HepG2 (cell line): ENCODE results near the gene C10orf67. TPM values are rescaled to one million over a fixed set of nuclear protein-coding genes. Genes with fewer than 3 reads are reported as not detected.

Experiments
- ARID2 ChIP-seq: sonication (generic); formaldehyde crosslinking; IDR thresholded peaks from 2 replicates; pipeline ENCODE4 v1.8.1; 2022; ENCODE audit warnings: mild to moderate bottlenecking, missing genetic modification reagents, borderline replicate concordance
- CCAR2 ChIP-seq: fragments of 200-400 bp; formaldehyde crosslinking; optimal IDR thresholded peaks from 2 replicates; pipeline ENCODE3; 2018; ENCODE audit warnings: low read depth, mild to moderate bottlenecking, low read length, moderate library complexity
- CERS6 ChIP-seq: sonication (generic); formaldehyde crosslinking; IDR thresholded peaks from 2 replicates; pipeline ENCODE4 v1.5.0; 2020; ENCODE audit warnings: missing genetic modification reagents
- FIP1L1 ChIP-seq: fragments of 200-400 bp; formaldehyde crosslinking; IDR thresholded peaks from 2 replicates; pipeline ENCODE4 v1.6.1; 2018; ENCODE audit warnings: low read depth, mild to moderate bottlenecking, low read length, moderate library complexity, borderline replicate concordance; ENCODE audit not compliant: insufficient read depth
- FOXA1 ChIP-seq, 2 experiments: fragments of 450-650 bp in 1 of 2; sonication (generic) in 1 of 2; formaldehyde crosslinking in 1 of 2; IDR thresholded peaks; 2 replicates each; pipeline versions ENCODE4 v1.4.0 to v1.6.1; 2016 to 2020; ENCODE audit warnings: missing genetic modification reagents in 1 of 2
- FOXJ3 ChIP-seq: sonication (generic); formaldehyde crosslinking; IDR thresholded peaks from 2 replicates; pipeline ENCODE4 v1.4.0; 2020; ENCODE audit warnings: missing genetic modification reagents, mild to moderate bottlenecking, borderline replicate concordance
- MAX ChIP-seq: IDR thresholded peaks from 2 replicates; pipeline ENCODE4 v1.6.1; 2012; ENCODE audit warnings: inconsistent platforms
- MAZ ChIP-seq, 2 experiments: sonication (generic) in 1 of 2; formaldehyde crosslinking in 1 of 2; IDR thresholded peaks; 2 replicates each; pipeline versions ENCODE4 v1.5.0 to v1.6.1; 2012 to 2020; ENCODE audit warnings: low read depth in 2 of 2, mild to moderate bottlenecking in 2 of 2, borderline replicate concordance in 1 of 2, improper control_type of control experiment in 1 of 2, low read length in 1 of 2, missing genetic modification reagents in 1 of 2, moderate library complexity in 1 of 2
- NFATC3 ChIP-seq: sonication (generic); formaldehyde crosslinking; IDR thresholded peaks from 2 replicates; pipeline ENCODE4 v1.5.1; 2020; ENCODE audit warnings: mild to moderate bottlenecking, missing genetic modification reagents
- PCBP2 ChIP-seq: fragments of 200-400 bp; formaldehyde crosslinking; optimal IDR thresholded peaks from 2 replicates; pipeline ENCODE3; 2018; ENCODE audit warnings: low read length, low read depth; ENCODE audit not compliant: poor library complexity, severe bottlenecking
- RBAK ChIP-seq: sonication (generic); formaldehyde crosslinking; IDR thresholded peaks from 2 replicates; pipeline ENCODE4 v1.5.1; 2020; ENCODE audit warnings: mild to moderate bottlenecking, missing genetic modification reagents
- RCOR2 ChIP-seq: IDR thresholded peaks from 2 replicates; pipeline ENCODE4 v1.6.1; 2016; ENCODE audit warnings: missing biosample characterization, missing genetic modification reagents
- SNRNP70 ChIP-seq: fragments of 200-400 bp; formaldehyde crosslinking; IDR thresholded peaks from 2 replicates; pipeline ENCODE4 v1.6.1; 2017; ENCODE audit warnings: mild to moderate bottlenecking, low read depth, low read length, moderate library complexity
- TFDP1 ChIP-seq: IDR thresholded peaks from 2 replicates; pipeline ENCODE4 v1.6.1; 2016; ENCODE audit warnings: missing compliant biosample characterization, missing genetic modification reagents, borderline replicate concordance
- ZBTB49 ChIP-seq: sonication (generic); formaldehyde crosslinking; IDR thresholded peaks from 2 replicates; pipeline ENCODE4 v1.4.0; 2020; ENCODE audit warnings: missing genetic modification reagents, borderline replicate concordance
- ZKSCAN8 ChIP-seq: IDR thresholded peaks from 2 replicates; pipeline ENCODE4 v1.6.1; 2016; ENCODE audit warnings: borderline replicate concordance, missing genetic modification reagents, missing compliant biosample characterization
- ZNF281 ChIP-seq: sonication (generic); formaldehyde crosslinking; IDR thresholded peaks from 2 replicates; pipeline ENCODE4 v1.4.0; 2020; ENCODE audit warnings: missing genetic modification reagents, borderline replicate concordance
- ZNF580 ChIP-seq: IDR thresholded peaks from 2 replicates; pipeline ENCODE4 v1.6.1; 2016; ENCODE audit warnings: low read depth, borderline replicate concordance
- ZNF644 ChIP-seq: IDR thresholded peaks from 2 replicates; pipeline ENCODE4 v1.6.1; 2016; ENCODE audit warnings: low read depth
- ZNF792 ChIP-seq: IDR thresholded peaks from 2 replicates; pipeline ENCODE4 v1.6.1; 2016
- ZNF878 ChIP-seq: sonication (generic); formaldehyde crosslinking; IDR thresholded peaks from 2 replicates; pipeline ENCODE4 v1.8.1; 2023; ENCODE audit warnings: mild to moderate bottlenecking, missing genetic modification reagents, moderate library complexity
- polyA plus RNA-seq, 8 experiments: library from polyadenylated mRNA; depleted of rRNA in 3 of 8; stranded (reverse) in 7 of 8; unstranded in 1 of 8; fragments of >200 nt; fragmentation: Illumina TruSeq in 4 of 8; extraction: Trizol in 4 of 8; gene quantifications; 2 replicates each; pipeline versions ENCODE4 v1.2.1 to v1.2.3, GENCODE V29; 2011 to 2016; ENCODE audit warnings: low read depth in 4 of 8, missing spikeins in 1 of 8, mixed read lengths in 1 of 8; ENCODE audit not compliant: insufficient read depth in 1 of 8
- total RNA-seq, 5 experiments: library from RNA; depleted of rRNA; stranded (reverse); fragments of >200 nt; fragmentation: Illumina TruSeq; extraction: Trizol; gene quantifications; 2 replicates each; pipeline ENCODE4 v1.2.3, GENCODE V29; 2016; ENCODE audit warnings: low read depth in 1 of 5

The C10orf67 gene
- total and polyA plus RNA-seq, 2 of the 13 experiments (the other 11 are each of a cell fraction or from before 2014, with no cell fraction given), result not detected

- TF ChIP-seq RBAK (no peak), PCBP2 (no peak), CCAR2 (no peak), ZKSCAN8 (CRISPR knock-in tag) (no peak), ZBTB49 (CRISPR knock-in tag) (peak; percentile 61; the same call in 1 of the 2 replicates), TFDP1 (CRISPR knock-in tag) (no peak), ZNF792 (CRISPR knock-in tag) (no peak), ZNF281 (CRISPR knock-in tag) (0 out of 2 replicates have a peak, but pooled peaks have one; percentile 27), NFATC3 (CRISPR knock-in tag) (no peak), MAX (peak; percentile 53; the same call in 1 of the 2 replicates), ZNF644 (no peak), RCOR2 (no peak), FOXJ3 (CRISPR knock-in tag) (no peak), CERS6 (CRISPR knock-in tag) (no peak), ZNF580 (no peak), SNRNP70 (no peak), ARID2 (CRISPR knock-in tag) (no peak), FIP1L1 (no peak), MAZ (IDR thresholded peaks at IDR 0.05; ENCODE audit: borderline replicate concordance, low read depth, low read length) (no peak), MAZ (CRISPR knock-in tag; IDR thresholded peaks at IDR 0.05; ENCODE audit: low read depth) (no peak), FOXA1 (IDR thresholded peaks at IDR 0.05) (no peak), FOXA1 (CRISPR knock-in tag; IDR thresholded peaks at IDR 0.05) (no peak), ZNF878 (no peak)
Observed at GRCh38 chr10:23171232-23171876, 173.2 kb downstream of the C10orf67 start (continued).
